HCEC 1CT (cell line): Measurements from ENCODE around the gene FAM162B.
"Not testable (repeated sequence)": the region's sequence is repeated elsewhere in the genome, so short reads cannot be mapped to it uniquely, and the experiment has no call there.

ENCODE experiments used
- DNase-seq: peaks from one replicate; pipeline ENCODE4 v3.0.0-alpha.2; 2017

FAM162B gene

DNA sequence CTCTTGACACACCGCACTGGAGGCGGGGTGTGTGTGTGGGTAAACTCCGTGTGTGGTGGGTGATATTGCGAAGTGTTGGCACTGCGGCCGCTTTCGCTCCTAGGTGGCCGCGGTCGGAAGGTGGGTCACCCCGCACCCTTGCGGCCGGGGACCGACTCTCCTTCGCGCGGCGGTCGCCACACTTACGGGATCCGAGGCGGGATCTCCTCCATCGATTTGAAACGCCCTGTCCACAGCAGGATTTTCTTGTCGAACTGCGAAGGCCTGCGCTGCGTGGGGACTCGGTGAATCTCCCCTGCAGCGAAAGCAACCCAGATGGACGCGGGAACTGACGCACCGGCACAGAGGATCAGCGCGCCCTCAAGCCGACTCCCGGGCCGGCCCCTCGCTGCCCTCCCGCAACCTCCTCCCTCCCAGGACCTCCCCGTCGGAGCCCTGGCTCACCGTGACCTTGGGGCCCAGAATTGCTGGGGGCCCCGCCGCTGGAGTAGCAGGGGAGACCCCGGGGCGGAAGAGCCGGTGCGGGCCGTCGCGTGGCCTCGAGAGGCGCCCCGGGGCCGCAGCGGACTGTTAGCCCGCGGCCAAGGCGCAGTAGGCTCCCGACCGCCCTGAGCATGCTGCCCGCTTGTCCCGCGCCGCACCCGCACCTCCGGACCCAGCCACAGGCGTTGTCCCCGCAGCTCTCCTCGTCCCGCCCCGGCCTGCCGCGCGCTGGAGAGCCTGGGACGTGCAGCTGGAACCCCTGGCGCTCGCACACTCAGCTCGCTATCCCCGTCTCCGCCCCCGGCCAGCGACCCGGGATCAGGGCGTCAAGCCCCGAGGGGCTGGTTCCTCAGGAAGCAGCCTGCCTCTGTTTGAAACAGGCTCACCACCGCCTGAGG, at the start of gene FAM162B:
Gene FAM162B (minus strand): TSS at position 759 of the 881 bp plus-strand sequence. CDS start 143 bp downstream, at position 616.
- no peak for DNase-seq

DNA sequence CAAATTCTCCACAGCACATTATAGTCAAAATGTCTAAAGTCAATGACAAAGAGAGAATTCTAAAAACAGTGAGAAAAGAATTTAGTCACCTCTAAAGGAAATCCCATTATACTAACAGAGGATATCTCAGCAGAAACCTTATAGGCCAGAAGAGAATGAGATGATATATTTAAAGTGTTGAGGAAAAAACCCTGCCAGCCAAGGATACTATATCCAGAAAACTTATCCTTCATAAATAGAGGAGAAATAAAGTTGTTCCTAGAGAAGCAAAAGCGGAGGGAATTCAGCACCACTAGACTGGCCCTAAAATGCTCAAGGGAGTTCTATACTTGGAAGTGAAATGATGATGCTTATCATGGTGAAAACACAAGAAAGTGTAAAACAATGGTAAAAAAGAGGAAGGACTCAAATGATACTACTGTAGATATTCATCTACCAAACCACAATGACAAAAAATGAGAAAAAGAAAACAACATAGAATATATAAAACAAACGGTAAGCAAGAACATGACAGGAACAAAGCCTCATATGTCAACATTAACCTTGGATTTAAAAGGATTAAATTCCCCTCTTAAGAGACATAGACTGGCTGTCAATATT, 46.6 kb upstream of the FAM162B start:
- no peak for DNase-seq

DNA sequence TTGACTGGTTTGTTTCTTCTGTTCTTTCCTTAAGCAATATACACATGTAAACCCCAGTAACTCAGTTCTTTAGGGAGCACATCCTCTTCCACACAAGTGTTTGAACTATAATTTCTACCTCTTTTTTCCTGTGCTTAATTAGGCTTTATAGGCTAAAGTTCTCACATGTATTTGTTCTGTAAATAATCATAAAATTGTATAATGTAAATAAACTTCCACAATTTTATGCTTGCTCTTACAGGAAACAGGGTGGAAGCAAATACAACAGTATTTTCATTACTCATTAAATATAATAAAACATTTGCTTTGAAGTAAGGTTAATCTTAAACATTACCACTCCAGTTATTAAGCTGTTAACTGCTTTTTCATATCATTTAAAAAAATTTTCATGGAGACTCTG, 36.5 kb upstream of the FAM162B start:
- DNase-seq = no peak

DNA sequence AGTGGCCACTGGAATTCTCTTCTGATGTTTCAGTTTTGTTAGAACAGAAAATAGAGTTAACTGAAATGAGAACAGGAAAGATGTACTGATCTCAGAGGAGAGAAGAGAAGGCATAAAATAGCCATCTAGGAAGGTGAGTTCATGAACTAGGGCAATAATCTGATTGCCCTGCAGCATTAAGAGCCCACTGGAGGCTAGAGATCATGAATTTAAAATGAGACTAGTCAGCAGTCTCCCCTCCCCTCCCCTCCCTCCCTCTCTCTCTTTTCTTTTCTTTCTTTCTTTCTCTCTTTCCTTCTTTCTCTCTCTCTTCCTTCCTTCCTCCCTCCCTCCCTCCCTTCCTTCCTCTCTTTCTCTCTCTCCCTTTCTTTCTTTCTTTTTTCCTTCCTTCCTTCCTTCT, 34.4 kb upstream of the FAM162B start:
- DNase-seq = no peak

DNA sequence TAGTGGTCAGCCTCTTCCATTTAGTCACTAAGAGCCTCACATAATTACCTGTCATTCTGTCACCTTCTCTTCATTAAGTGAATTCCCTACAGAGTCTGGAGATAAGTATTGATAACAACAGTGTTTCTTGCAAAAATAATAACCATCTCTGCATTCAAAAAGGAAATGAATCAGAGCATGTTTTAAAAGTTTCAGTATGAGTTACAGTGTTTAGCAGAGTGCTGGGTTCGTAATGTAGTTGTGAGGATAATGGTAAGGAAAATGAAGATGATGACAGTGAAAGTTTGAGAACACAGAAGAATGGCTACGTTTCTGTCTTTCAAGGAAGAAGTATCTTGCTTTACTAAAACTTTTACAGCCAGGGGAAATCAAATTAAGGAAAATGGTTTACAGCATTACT, 32.1 kb upstream of the FAM162B start:
- no peak for DNase-seq

DNA sequence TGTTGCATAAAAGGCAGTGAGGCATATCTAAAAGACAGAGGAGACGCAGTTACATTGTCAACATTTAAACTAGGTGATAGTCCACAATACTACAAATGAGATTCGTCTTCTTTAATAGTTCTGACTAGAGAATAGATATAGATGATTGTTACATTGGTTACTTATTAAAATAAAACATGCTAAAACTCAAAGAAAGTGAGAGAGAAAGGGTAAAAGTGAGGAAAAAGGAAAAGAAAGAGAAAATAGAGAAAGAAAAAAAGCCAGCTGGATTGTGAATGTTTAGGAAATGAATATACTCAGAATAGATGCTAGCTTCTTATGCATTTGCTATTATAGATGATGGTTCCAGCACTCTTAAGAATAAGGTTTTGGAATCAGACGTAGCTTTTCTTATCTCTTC, 27.7 kb upstream of the FAM162B start:
- no peak for DNase-seq

DNA sequence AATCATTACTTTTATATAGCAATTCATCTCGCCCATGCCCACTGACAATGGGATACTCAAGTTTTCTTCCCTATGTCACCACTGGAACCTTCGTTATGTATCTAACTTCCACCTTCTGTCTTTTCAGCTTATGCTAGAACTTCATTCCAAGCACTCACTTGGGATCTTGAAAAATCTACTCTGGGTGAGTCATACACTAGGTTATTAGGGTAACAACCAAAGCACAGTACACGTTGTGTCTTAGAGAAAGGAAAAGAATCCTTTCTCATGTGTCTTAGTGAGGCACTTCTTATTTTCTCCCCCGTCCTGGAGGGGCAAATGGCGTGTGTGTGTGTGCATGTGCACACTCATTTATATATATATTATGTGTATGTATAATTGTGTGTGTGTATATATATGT, 18.3 kb upstream of the FAM162B start:
- DNase-seq = no peak

DNA sequence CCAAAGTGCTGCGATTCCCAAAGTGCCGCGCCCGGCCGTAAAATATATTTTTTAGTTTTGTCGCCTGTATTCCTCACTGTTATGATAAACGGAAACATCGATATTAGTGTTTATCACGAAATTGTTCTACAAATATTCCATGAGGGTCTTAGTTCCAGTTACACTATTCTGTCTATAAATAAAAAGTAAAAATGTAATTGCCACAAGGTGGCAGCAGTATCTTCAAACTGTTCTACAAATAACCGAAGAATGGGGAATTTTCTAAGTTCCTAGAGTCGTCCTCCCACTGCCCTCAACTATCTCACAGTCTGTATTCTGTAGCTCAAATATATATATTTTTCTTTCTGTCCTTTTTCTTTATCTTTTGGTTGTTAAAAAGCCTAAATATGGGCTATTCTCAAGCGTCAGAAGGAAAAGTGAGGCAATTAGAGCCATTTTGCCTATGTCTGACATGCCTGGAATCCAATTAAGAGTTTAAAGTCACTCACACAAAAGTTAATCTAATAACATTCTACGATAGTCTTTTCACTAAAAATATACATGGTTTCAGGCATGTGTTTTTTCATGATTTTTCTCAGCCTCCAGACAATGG, 14.2 kb upstream of the FAM162B start:
- peak; percentile 55 for DNase-seq

DNA sequence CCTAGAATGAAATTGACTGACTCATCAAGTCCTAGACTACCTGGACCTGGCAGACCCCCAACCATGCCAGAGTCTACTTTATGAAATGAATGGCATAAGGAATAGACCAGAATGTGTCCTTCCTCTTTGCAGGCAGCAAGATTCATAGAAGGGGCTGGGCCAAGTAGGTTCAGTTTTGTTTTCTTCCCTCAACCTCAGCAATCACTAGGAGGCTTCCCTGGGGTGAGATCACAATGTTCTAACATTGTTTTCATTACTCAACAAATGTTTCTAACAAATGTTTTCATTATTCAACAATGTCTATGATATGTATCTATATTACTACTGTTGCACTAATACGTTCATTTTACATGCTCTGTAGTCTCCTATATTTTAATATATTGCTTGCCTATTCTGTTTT, 8.4 kb upstream of the FAM162B start:
- no peak for DNase-seq

DNA sequence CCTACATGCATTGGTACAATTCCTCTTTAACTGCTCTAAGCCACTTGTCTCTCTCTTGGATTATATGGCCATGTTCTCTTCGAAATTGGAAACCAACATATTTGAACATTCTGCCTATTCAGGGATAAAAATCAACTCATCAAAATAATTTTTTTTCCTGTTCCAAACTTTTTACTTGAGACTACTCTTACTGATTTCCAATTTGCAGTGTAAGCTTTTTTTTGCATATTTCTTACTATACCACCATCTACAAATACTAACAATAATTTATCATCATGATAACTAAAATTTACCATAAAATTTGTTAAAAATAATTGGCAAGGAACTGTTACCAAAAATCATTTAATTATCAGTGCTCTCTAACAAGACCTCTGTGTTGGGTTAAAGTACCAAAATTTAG, 6.9 kb upstream of the FAM162B start:
- no peak for DNase-seq

DNA sequence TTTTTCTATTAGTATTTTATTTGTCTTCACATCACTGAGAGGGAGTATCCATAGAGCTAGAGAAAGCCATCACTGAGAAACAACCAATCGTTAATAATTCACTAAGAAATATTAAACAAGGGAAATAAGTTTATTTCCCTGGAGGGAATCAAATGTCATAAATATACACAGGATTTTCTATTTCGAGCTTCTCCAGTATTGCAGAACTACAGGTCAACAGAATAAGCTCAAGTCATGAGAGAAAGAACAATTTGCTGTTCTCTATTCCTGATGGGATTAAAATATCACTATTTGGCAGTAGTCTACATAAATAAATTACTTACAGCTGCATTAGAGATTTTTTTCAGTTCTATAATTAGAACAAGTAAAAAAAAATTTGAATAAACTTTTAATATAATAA, 2.2 kb upstream of the FAM162B start:
- no peak for DNase-seq

DNA sequence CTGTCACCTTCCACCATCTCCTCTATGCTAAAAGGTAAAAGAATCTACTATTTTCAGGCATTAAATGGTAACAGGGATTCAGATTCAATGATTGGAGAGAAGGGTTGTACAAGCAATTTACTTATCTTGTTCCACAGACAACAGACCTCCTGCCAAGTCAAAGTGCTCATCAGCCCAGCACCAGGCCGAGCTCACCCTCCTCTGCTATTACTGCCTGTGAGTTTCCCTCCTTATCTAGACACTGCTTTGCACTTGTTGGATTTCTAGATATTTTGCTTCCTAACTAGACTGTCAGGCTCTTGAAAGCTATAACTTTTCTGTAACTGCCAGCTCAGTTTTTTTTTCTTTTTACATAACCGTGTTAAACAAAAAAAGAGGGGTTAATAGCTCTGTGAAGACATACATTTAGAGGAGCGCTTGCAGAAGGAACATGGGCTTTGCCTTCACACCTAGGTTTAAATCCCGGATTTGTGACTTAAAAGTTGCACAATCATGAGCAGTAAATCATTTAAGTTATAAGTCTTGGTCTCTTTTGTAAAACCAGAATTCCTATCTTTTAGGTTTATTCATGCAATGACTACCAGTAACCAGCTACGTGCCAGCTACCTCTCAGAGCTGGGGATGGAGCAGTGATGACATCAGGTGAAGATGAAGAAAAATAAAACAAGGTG, 1.1 kb upstream of the FAM162B start:
- DNase-seq = no peak

DNA sequence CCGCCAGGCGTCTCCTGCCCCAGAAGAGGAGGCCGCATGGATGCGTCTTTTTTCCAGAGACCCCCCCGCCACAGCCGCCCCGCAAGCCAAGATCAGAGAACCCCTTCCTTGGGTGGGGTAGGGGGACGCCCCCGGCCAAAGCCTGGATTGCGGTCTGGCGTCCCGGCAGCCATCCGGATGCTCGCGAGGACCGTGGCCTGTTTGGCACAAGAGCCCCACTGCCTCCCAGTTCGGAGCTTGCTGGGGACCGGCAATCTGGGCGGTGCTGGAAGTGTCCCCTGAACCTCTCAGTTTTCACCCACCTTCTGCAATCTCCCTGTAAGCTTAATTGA, 924 bp downstream of the FAM162B start:
- no peak for DNase-seq

DNA sequence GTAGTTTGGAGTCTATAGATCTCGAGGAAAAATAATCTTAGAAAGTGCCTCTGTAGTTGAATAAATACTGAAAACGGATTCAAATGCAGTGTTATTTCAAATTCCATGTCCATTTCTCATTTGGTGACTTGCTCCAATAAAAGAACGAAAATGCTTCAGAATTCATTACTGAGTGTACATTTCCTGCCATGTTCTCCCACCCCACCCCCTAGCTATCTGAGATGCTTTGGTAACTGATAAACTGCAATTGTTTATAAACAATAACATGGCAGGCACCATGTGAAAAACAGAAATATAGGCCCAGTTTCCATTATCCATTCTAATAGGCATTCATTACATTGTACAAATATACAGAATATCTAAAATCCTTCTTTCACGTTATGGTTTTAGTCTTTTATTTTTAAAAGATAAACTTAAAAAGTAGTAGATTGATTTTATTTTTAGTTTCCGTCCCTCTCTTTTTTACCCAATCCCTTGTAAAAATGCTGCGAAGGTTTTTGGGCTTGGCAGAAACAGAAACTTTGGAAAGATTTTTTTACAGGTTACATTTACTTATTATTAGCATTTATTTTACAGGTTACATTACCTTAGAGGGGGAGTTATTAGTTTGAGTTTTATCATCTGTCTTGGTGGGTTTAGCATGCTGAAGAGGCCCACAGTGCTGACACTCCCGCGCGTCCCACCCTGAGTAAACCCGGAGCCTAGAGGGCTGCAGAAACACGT, 1.5 kb downstream of the FAM162B start:
- no peak for DNase-seq

DNA sequence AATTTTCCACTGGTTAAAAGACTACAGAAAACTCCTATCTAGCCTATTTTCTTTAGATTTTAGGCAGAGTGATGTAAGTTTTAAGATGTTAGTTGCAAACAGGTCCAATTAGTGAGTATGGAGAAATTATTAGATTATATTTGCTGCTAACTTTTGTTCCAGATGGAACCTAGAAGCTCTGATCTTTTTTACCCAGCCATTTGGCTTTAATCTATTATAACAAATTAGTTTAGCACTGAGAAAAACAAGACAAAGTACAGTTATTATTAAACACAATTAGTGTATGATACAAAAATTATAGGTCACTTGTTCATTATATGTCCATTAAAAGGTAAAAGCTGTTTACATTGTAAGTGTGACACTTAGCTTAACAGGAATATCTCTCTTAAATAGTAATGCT, 2.5 kb downstream of the FAM162B start:
- DNase-seq = no peak

DNA sequence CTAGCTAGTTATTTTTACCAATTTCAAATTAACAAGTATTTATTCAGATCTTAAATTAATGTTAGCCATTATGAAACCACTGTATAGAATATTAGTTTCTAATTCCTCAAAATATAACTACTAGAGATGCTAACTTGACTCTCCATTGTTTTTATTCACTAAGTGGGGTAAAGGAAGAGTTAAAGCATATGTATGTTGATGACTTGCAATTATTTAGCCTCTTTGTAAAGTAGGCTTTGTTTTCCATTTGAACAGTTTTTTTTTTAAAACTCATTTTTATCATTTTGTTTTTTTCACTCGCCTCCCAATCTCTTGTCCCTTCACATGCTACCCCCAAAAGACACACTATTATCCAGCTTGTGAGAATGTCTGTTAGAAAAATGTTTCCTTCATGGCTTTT, 3.3 kb downstream of the FAM162B start:
- no peak for DNase-seq

DNA sequence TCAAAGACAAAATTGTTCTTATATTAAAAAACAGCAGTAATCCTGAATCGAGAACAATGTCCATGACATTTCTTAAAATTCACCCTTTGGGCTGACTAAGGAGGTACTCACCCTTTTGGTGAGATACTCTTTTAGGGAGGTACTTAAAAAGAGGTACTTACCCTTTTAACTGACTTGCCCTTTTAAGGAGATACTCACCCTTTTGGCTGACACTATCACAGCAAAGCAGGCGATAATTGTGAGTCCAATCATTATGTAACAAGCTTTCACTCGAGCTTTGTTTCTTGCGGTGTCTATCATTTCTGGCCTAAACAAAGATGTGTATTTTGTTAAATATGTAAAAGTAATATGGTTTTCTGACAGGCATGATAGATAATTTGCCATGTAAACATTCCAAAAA, 3.7 kb downstream of the FAM162B start:
- DNase-seq = peak; percentile 12

DNA sequence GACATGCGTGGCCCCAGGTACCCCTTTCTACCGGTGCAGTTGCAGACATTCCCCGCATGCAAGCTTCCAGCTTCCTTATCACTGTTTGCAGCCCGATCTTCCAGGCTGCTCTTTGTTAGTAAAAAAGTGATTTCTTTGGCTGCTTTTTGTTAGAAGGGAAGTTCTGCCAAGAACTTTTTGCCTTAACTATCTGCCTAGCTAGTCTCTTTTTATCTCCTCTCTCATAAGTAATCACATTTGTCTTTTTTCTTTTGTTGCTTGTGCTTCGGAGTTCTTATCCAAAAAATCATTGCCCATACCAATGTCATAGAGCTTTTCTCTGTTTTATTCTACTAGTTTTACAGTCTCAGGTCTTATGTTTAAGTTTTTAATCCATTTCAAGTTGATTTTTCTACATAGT, 20.3 kb downstream of the FAM162B start:
- no peak for DNase-seq

DNA sequence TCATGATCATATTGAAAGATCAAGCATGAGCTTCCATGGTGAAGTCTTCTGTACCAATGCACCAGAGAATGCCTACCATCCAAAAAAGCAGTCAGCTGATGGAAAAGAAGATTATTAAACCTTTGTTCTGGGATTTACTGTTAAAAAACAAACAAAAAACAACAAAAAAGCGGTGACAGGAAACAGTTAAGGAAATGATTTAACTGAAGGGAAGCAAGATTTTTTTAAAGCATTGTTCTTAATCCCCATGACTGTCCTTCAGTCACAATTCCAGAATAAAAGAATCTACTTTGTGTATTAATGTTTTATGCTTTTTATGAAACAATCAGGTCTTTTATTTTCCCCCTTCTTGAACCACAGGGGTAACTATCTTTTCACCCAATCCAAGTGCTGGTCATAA, 23.9 kb downstream of the FAM162B start:
- DNase-seq = no peak

DNA sequence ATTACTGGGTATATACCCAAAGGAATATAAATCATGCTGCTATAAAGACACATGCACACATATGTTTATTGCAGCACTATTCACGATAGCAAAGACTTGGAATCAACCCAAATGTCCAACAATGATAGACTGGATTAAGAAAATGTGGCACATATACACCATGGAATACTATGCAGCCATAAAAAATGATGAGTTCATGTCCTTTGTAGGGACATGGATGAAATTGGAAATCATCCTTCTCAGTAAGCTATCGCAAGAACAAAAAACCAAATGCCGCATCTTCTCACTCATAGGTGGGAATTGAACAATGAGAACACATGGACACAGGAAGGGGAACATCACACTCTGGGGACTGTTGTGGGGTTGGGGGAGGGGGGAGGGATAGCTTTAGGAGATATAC, 25.0 kb downstream of the FAM162B start:
- not testable (repeated sequence) for DNase-seq

DNA sequence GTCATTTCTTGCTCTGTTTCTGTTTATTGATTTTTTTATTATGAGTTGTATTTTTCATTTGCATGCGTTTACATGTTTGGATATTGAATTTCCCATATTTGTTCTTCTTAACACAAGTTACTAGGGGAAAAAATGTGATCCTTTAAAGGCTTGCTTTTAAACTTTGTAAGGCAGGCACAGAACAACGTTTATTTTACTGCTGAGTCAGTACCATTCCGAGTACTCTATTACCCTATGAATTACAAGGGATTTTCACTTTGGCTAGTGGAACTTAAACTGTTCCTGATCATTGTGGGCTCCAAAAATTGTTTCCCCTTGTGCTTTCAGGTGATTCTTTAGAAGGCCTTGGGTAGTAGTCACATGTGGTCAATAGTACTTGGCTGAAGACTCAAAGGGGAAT, 28.5 kb downstream of the FAM162B start:
- no peak for DNase-seq

DNA sequence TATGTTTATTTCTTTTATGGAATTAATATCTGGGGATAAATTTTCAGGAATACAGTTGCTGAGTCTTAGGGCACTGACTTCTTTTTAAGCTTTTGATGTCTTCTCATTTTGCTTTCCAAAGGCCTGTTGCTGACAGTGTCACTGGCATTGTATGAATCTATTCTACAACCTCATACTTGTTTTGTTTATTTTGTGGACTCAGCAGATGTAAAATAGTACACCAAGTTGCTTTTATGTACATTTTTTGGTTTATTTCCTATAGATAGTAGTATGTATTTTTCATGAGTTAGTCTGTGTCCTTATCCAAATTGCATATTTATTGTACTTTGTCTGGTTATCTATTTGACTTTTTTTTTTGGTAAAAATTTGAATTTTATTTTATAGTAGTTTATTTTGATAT, 35.0 kb downstream of the FAM162B start:
- DNase-seq = no peak

DNA sequence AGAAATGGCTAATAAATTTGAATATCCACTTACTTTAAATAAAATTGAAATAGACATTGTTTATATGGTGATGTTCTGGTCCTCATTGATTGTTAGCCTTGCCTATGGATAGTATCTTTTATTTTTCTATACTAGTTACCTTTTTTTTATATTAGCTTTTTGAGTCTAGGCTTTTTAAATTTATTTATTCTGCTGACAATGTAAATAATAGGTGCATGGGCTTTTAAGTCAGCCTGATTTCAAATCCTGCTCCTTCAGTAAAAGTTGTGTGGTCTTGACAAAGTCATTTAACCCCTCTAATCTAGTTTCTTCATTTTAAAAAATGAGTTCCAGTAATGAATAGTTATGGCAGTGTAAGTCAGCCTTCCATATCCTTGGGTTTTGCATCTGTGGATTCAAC, 38.6 kb downstream of the FAM162B start:
- no peak for DNase-seq
